Gastrocnemius medialis (tissue), 4 donors: ENCODE measurements around the gene MBL2. TPM values are rescaled to one million over a fixed set of nuclear protein-coding genes. Genes with fewer than 3 reads are reported as not detected.

Experiments used
- ATAC-seq, 2 donors: fragments of 150-250 bp; one replicate each; pipeline ENCODE4 v1.9.1; 2016
- DNase-seq, 2 donors: peaks; one replicate each; pipeline ENCODE4 v3.0.0-alpha.2; 2019
- H3K27ac ChIP-seq, 4 donors: fragments of 200-600 bp; sonication (generic); 1 replicate in 1 of 4; 2 replicates in 3 of 4; pipeline ENCODE4 v1.5.1; 2016 to 2018; ENCODE audit warnings: mild to moderate bottlenecking in 2 of 4, moderate library complexity in 1 of 4
- H3K27me3 ChIP-seq, 3 donors: fragments of 200-600 bp; sonication (generic) in 2 of 3; 1 replicate in 1 of 3; 2 replicates in 2 of 3; pipeline versions ENCODE4 v1.5.1 to v1.6.0; 2016 to 2019; ENCODE audit warnings: mild to moderate bottlenecking in 1 of 3, moderate library complexity in 1 of 3
- H3K36me3 ChIP-seq, 2 donors: fragments of 200-600 bp; sonication (generic) in 1 of 2; one replicate each; pipeline ENCODE4 v1.5.1; 2017 to 2018
- H3K4me1 ChIP-seq, 2 donors: fragments of 200-600 bp; sonication (generic) in 1 of 2; one replicate each; pipeline ENCODE4 v1.5.1; 2016 to 2017; ENCODE audit warnings: mild to moderate bottlenecking in 2 of 2
- H3K4me3 ChIP-seq, 4 donors: fragments of 200-600 bp; sonication (generic) in 3 of 4; 1 replicate in 1 of 4; 2 replicates in 3 of 4; pipeline ENCODE4 v1.5.1; 2016 to 2019; ENCODE audit warnings: mild to moderate bottlenecking in 2 of 4
- H3K9me3 ChIP-seq, 3 donors: fragments of 200-600 bp; sonication (generic) in 2 of 3; 1 replicate in 1 of 3; 2 replicates in 2 of 3; pipeline ENCODE4 v1.5.1; 2016 to 2019
- POLR2A ChIP-seq, 2 donors: fragments of 450-650 bp; IDR thresholded peaks; one replicate each; pipeline ENCODE4 v1.6.1; 2017; ENCODE audit warnings: antibody characterized with exemption in 2 of 2, mild to moderate bottlenecking in 2 of 2, moderate library complexity in 2 of 2
- in situ Hi-C, 4 donors: fragments of 200-750 bp; cut with MboI; loops; one replicate each; pipeline versions ENCODE4 v1.15.0 to v1.8.0; 2017; ENCODE audit warnings: low sequenced_read_pairs in 4 of 4
- intact Hi-C: fragments of 100-400 bp; cut with DNase I; formaldehyde crosslinking; loops from one replicate; pipeline ENCODE4 v1.15.1; 2023; ENCODE audit warnings: low total_unique reads
- total RNA-seq, 4 donors: library from RNA; depleted of rRNA; stranded (reverse); fragments of >200 nt; gene quantifications; one replicate each; pipeline versions ENCODE4 v1.1.0 to v1.2.3, GENCODE V29; 2016
- TF ChIP-seq, protein P1 (sequence below), 5 experiments: fragments of 450-650 bp in 3 of 5; fragments of 200-600 bp in 2 of 5; sonication (generic) in 2 of 5; IDR thresholded peaks in 4 of 5; conservative IDR thresholded peaks in 1 of 5; 1 replicate in 4 of 5; 2 replicates in 1 of 5; pipeline ENCODE4 v1.5.1; 2016 to 2019; ENCODE audit warnings: antibody characterized with exemption in 5 of 5, mild to moderate bottlenecking in 3 of 5, moderate library complexity in 3 of 5

The MBL2 gene
- total RNA-seq, 4 donors from 2014 or later = 0.07 to 0.11 TPM; not detected in 2

DNA sequence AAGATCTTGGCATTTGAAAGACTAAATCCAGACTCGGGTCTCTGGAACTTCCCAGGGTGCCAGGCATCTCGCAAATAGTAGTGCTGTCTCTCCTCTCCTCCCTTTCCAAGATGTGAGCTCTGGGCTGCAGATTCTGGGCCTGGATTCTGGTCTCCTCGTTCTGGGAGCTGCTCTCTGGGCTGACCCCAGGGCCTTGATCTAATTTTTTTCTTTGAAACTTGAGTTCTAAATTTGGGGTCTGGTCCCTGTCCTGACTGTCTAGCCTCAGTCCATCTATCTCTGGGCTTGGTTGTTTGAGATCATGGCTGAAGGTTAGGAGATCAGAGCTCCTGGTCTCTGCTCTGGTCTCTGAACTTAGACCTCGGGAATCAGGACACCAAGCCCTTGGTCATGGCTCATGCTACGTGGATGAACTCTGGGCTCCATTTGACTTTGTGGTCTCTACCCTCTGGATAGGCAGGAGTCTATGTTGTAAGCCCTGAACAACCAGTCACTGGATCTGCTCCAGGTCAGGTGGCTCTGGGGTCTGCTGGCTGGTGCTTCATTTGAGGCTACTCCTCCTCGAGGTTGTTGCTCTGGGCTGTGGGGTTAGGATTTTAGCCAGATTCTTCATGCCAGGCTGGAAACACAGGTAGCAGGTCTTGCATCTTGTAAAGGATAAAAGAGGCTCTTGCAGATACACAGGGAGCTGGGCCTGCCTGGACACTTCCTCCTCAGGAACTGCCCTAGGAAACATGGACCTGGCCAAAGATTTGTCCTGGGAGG, 8.0 kb upstream of the MBL2 start:
- H3K4me1 ChIP-seq = no peaks in the 10 kb centered on the region
- TF ChIP-seq, protein P1, sequence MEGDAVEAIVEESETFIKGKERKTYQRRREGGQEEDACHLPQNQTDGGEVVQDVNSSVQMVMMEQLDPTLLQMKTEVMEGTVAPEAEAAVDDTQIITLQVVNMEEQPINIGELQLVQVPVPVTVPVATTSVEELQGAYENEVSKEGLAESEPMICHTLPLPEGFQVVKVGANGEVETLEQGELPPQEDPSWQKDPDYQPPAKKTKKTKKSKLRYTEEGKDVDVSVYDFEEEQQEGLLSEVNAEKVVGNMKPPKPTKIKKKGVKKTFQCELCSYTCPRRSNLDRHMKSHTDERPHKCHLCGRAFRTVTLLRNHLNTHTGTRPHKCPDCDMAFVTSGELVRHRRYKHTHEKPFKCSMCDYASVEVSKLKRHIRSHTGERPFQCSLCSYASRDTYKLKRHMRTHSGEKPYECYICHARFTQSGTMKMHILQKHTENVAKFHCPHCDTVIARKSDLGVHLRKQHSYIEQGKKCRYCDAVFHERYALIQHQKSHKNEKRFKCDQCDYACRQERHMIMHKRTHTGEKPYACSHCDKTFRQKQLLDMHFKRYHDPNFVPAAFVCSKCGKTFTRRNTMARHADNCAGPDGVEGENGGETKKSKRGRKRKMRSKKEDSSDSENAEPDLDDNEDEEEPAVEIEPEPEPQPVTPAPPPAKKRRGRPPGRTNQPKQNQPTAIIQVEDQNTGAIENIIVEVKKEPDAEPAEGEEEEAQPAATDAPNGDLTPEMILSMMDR (IDR thresholded peaks at IDR 0.05 in 4 of 5, conservative IDR thresholded peaks at IDR 0.05 in 1 of 5) = no peak
- no peak for TF ChIP-seq POLR2A (IDR thresholded peaks at IDR 0.05)
- DNase-seq (no peak), ATAC-seq (no peak)
- intact Hi-C loops (no loop called here), in situ Hi-C loops (no loop called here)
- H3K27ac ChIP-seq = no peak overlapping the region
- no peaks in the 10 kb centered on the region for H3K36me3 ChIP-seq
- no peak overlapping the region for H3K4me3 ChIP-seq
- peaks cover 0 to 3% (median 2%) of the 10 kb centered on the region in 3 donors for H3K27me3 ChIP-seq
- H3K9me3 ChIP-seq = no peaks in the 10 kb centered on the region

DNA sequence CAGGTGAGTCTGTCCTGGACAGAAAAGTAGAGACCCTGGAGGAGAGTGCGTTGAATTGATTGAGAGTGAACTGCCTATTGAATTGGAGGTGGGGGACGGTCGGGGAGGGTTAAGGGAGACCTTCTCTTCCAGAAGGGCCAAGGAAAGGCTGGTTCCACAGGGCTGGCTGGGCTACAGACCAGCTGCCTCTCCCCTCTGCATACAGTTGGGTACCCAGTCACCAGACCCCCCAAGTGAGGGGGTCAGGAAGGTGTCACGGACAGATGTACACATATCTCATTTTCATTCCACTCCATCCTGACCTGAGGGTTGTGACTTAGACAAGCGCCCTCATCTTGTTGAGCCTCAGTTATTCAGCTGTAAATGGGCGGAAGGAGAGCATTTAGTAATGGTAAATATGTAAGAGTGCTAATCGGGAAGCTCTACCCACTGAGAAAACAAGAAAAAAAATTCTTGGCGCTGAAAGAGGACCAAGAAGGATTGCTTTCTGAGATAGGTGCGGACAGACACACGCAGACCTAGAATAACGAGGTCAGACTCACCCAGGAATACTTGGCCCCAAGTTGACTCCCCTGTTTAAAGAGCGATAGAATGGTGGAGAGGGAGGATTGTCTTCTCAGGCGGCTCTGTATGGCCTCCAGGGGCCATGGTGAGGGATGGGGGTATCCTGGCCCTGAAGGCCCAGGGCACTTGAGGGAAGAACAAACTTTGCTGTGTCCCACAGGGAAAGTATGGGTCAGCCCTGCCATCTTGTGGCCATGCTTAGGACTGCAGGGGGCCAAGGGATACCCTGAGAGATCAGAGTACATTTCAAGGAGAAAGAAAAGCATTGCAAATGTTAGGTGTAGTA, 7.2 kb upstream of the MBL2 start:
- DNase-seq = no peak
- in situ Hi-C loops = no loop called here

DNA sequence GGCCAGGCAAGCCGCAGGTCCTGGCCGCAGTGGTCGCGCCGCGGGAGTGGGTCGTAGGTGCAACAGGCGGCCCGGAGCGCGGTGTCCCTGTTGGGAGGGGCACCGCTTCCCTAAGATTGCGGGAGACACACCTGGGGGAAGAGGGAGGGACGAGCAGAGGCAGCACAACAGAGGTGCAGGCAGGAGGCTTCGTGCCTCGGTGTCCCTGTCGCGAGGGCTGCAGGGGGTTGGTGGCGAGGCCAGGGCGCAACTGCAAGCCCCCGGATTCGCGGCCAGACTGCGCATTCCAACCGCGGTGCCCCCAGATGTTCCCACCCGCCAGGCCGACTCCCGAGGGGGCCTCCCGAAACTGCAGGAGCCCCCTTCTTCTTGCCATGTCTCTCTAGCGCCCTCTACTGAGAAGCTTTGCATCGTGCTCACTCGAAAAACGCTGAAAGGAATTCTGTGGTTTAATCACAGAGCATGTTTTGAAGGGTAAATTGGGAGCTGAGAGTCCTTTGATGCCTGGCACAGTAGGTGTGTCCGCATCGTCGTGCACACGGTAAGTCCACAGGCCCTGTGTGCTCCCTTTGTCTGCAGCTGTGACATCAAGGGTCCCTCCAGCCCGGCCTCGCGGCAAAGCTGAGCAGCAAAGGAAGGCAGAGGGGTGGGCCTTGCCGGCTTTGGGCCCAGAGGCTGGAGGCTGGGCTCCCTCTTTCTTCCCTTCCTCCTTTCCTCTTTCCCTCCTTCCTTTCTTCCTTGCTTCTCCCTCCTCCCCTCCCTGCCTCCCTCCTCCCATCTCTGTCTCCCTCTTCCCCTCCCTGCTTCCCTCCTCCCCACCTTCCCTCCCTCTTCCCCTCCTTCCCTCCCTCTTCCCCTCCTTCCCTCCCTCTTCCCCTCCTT, 6.2 kb upstream of the MBL2 start:
- Histone ChIP-seq H3K4me1 (no peaks in the 10 kb centered on the region), H3K27me3 (peaks cover 0 to 3% (median 2%) of the 10 kb centered on the region in 3 donors), H3K36me3 (no peaks in the 10 kb centered on the region), H3K27ac (no peak overlapping the region), H3K4me3 (no peak overlapping the region), H3K9me3 (no peaks in the 10 kb centered on the region)
- DNase-seq = no peak
- in situ Hi-C loops = no loop called here
- no peak for ATAC-seq
- TF ChIP-seq, protein P1 (IDR thresholded peaks at IDR 0.05 in 4 of 5, conservative IDR thresholded peaks at IDR 0.05 in 1 of 5) = no peak
- no peak for TF ChIP-seq POLR2A (IDR thresholded peaks at IDR 0.05)
- intact Hi-C loops = no loop called here

More for the DNA sequence above, 7.2 kb upstream of the MBL2 start:
- Histone ChIP-seq H3K4me1 (no peaks in the 10 kb centered on the region), H3K27me3 (peaks cover 0 to 3% (median 2%) of the 10 kb centered on the region in 3 donors), H3K9me3 (no peaks in the 10 kb centered on the region), H3K36me3 (no peaks in the 10 kb centered on the region), H3K4me3 (no peak overlapping the region), H3K27ac (no peak overlapping the region)
- intact Hi-C loops = no loop called here
- TF ChIP-seq POLR2A (IDR thresholded peaks at IDR 0.05) = no peak
- TF ChIP-seq, protein P1 (IDR thresholded peaks at IDR 0.05 in 4 of 5, conservative IDR thresholded peaks at IDR 0.05 in 1 of 5) = peak; percentile 31 to 68 (median 60)
- ATAC-seq = peak in 1 of 2 donors; percentile 69

DNA sequence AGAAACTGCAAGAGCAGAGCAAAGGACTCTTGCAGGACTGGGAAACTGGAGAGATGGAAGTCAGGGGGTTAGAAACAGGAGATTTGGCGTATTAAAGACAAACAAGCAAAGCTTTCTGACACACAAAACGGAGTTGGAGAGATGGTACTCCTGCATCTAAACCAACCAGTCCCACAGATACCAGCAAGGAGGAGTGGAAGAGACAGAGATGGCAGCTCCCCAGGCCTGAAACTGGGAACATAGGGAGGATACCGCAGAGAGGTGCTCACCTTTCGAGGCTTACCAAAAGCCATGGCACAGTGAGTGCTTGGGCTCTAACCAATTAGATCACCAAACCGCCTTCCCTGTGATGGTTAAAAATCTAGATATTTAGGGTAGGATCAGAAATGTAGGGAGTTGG, 4.8 kb upstream of the MBL2 start:
- Histone ChIP-seq H3K4me3 (no peak overlapping the region), H3K9me3 (no peaks in the 10 kb centered on the region), H3K27me3 (peaks cover 0 to 3% (median 2%) of the 10 kb centered on the region in 3 donors), H3K4me1 (no peaks in the 10 kb centered on the region), H3K36me3 (no peaks in the 10 kb centered on the region), H3K27ac (no peak overlapping the region)
- DNase-seq (no peak), ATAC-seq (no peak)
- in situ Hi-C loops (no loop called here), intact Hi-C loops (no loop called here)
- TF ChIP-seq, protein P1 (IDR thresholded peaks at IDR 0.05 in 4 of 5, conservative IDR thresholded peaks at IDR 0.05 in 1 of 5) = no peak
- TF ChIP-seq POLR2A (IDR thresholded peaks at IDR 0.05) = no peak
